VCaP (cell line): ENCODE data around the gene MAPK7.

Source experiments
- H3K27ac ChIP-seq: fragments of 450-650 bp; 2 replicates; pipeline ENCODE4 v1.5.1; 2017
- TF ChIP-seq, protein P1 (sequence below): fragments of 450-650 bp; conservative IDR thresholded peaks from 2 replicates; pipeline ENCODE4 v1.5.1; 2017; ENCODE audit warnings: mild to moderate bottlenecking, moderate library complexity

MAPK7 gene

DNA sequence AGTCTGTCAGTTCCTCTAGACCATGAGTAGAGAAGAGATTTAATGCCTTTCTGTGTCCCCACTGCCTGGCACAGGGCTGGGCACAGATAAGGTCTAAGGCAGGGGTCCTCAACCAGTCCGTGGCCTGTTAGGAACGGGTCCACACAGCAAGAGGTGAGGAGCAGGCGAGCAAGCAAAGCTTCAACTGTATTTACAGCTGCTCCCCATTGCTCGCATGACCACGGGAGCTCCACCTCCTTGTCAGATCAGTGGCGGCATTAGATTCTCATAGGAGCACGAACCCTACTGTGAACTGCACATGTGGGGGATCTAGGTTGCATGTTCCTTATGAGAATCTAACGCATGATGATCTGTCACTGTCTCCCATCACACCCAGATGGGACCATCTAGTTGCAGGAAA lies 17.5 kb upstream of the MAPK7 start:
- TF ChIP-seq, protein P1, sequence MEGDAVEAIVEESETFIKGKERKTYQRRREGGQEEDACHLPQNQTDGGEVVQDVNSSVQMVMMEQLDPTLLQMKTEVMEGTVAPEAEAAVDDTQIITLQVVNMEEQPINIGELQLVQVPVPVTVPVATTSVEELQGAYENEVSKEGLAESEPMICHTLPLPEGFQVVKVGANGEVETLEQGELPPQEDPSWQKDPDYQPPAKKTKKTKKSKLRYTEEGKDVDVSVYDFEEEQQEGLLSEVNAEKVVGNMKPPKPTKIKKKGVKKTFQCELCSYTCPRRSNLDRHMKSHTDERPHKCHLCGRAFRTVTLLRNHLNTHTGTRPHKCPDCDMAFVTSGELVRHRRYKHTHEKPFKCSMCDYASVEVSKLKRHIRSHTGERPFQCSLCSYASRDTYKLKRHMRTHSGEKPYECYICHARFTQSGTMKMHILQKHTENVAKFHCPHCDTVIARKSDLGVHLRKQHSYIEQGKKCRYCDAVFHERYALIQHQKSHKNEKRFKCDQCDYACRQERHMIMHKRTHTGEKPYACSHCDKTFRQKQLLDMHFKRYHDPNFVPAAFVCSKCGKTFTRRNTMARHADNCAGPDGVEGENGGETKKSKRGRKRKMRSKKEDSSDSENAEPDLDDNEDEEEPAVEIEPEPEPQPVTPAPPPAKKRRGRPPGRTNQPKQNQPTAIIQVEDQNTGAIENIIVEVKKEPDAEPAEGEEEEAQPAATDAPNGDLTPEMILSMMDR: no peak
- H3K27ac ChIP-seq: no peak overlapping the region

DNA sequence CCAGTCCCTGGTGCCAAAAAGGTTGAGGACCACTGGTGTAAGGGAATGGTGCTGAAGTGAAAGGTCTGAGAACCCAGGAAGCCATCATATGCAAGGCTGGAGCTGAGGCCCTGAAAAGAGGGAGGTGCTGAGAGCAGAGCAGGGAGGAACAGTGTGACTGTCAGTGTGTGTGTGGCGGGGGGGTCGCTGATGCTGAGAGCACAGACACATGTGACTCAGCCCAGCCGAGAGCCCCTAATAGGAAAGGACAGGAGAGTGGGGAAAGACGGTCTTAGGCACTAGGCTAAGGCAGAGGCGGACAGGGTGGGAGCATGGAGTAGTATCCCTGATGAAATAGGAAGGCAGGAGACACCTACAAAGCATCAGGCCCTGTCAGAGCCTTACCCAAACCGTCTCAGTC lies 17.0 kb upstream of the MAPK7 start:
- TF ChIP-seq, protein P1: no peak
- no peak overlapping the region for H3K27ac ChIP-seq

DNA sequence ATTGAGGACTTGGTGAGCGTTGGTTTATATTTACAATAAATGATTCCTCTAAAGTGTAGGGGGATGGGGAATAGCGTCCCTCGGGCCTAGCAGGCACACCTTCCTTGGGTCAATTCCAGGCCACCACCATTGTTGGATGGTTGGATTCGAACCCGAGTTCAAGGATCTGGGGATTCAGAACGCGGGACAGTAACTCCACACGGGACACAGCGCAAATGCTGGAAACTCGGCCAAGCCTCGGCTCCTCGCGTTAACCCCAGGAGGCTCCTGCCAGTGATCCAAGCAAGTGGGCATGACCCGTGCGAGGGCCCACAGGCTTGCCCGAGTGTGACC lies 16.4 kb upstream of the MAPK7 start:
- TF ChIP-seq, protein P1: no peak
- peak overlapping the region; percentile 84 for H3K27ac ChIP-seq

DNA sequence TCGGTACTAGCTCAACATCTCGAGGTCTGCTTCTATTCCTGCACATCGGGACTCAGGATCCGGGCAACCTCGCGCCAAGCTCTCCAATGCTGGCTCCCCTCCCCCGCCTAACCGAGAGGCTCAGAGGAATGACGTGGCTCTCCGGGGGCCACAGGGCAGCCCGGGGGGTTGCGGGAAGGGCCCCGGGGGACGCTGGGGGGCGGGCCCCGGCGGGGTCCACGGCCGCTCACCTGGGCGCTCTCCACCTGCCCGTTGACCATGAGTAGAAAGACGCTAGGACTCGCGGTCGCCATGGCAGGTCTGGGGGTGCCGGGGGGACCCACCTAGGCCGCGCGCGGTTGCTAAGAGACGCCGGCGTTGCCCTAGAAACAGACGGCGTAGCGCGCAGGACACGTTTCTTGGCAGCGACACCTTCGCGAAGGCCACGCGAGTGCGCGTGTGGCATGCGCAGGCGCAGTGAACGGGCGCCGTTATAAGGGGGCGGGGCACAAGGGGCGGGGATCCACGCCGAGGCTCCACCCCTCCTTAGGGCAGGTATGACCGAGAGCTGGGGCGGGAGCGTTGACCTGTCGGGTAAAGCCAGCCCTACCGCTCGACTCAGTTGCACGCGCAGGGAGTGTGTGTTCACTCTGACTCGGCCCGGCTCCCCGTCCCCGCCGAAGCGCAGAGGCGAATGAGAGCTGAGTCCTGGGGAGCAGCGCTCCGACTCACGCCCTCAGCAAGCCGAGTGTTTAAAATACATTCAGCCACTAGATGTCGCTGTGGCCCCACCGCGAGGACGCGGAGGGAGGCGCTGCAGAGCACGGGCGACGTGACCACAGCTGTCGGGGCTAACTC lies 15.8 kb upstream of the MAPK7 start, which contains the start of gene B9D1:
Gene B9D1 (minus strand): TSS at position 447 of the 837 bp plus-strand sequence. CDS start 154 bp downstream, at position 293.
- TF ChIP-seq, protein P1: peak; percentile 95
- peak within 1 kb of the TSS; percentile 84 for H3K27ac ChIP-seq

DNA sequence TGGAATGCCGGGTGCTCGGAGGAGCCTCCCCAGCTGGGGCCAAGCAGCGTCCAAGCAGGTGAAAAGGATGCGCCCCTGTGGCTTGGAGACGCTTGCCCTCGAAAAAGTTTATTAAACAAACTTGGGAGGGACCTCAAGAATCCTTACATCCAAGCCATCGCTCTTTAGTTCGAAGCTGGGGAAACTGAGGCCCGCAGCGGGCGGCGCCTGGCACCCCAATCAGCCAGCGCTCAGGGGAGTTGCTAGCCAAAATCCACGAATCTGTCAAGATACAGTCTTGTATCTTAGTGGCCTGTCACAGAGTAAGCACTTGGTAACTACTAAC lies 15.2 kb upstream of the MAPK7 start:
- H3K27ac ChIP-seq: peak overlapping the region; percentile 84; the same call in 1 of the 2 replicates
- TF ChIP-seq, protein P1: peak; percentile 63

DNA sequence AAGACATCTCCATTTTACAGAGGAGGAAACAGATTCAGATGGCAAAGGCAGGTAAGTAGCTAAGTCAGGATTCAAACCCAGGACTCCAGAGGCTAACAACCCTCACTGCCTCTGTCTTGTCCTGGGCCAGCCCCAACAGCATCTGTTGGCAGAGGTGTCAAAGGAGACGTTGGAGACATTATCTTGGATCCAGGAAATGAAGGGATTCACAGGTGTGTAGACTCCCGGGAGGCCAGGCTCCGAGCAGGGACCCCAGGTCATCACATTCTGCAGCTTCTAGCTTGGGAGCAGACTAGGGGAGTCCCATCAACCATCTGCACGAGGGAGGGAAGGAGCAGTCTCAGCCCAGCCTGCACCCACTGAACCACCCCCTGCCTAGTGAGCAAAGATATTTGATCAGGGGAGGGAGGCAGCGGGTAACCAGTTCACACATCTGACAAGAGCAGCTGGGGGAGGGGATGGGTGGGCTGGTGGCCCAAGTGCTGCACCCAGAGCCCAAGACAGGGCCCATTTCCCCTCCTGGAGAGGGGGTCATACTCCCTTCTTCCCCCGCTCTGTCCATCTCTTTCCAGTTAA lies 14.8 kb upstream of the MAPK7 start:
- H3K27ac ChIP-seq: peak overlapping the region; percentile 84; the same call in 1 of the 2 replicates
- TF ChIP-seq, protein P1: no peak

DNA sequence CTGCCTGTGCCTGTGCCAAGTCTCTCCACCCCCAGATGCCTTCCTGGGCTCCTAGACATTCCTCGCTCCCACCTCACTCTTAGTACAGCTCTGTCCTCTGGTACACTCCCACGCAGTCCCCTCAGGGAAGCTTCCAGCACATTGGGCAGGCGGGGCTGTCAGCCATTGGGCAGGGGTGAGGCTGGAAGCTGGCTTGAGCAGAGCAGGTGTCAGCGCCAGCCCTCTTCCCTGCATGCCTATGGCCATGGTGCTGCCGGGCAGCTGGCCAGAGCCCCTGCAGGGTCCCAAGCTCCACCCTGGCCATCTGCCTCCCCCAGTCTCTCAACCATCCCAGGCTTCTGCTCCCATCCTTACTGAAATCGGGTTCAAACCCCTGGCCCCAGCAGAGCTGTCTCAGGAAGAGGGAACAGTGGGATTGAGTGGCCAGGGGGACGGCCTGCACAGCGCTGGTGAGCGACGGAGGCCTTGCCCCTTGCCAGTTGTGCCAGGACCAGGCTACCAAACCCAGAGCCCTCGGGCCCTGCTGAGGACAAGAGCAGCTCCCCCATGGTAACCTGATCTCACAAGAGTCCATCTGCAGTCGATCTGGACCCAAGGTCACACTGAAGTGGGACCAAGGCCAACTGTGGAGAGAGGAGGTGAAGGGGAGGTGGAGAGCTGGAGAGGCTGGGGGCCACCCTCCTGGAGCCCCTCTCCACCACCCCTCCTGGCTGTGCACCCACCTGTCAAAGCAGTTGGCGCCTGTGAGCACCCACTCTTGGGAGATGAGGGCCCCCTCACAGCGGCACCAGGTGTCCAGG lies 13.4 kb upstream of the MAPK7 start:
- TF ChIP-seq, protein P1: no peak
- no peak overlapping the region for H3K27ac ChIP-seq
